GM18870 (cell line): ENCODE results near the gene MRPS14.
A peak's percentile ranks its signal among the peaks of the same experiment; 100 is the strongest.

Experiments used
- ATAC-seq: cut with Tn5 transposase; IDR thresholded peaks from one replicate; pipeline ENCODE4 v1.9.1; 2021; ENCODE audit warnings: moderate library complexity; ENCODE audit not compliant: unreplicated experiment

Gene MRPS14

DNA sequence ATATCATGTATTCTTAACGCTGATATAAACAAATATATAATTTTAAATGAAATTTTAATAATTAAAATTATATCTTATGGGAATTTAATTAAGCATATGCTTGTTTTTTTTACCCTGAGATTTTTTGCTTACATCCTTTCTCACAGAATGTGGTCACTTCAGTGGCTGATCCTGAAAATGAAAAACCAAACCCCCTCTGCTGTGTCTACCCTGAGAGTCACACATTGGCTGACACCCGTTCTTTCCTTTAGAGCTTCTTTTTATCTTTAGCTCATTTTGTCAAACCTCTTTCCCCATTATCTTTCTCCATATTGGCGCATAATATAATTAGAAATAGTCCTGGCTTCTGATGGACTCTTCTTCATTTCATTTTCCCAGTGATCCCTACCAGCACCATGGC lies 34.2 kb downstream of the MRPS14 start:
- no peak for ATAC-seq

DNA sequence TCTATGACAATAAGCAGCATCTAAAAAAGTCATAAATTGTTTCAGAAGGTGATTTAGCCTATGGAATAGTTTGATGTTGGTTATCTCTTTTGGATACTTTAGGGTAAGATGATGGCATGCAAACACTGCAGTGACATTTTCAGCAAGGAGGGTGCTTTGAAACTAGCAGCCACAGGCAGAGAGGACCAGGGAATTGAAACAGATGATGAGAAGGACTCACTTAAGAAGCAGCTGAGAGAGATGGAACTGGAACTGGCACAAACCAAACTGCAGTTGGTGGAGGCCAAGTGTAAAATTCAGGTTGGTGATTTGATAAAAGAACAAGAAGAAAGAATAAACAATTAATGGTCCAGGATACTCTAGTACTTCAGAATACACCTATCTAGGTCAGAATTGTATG lies 34.7 kb downstream of the MRPS14 start:
- no peak for ATAC-seq

DNA sequence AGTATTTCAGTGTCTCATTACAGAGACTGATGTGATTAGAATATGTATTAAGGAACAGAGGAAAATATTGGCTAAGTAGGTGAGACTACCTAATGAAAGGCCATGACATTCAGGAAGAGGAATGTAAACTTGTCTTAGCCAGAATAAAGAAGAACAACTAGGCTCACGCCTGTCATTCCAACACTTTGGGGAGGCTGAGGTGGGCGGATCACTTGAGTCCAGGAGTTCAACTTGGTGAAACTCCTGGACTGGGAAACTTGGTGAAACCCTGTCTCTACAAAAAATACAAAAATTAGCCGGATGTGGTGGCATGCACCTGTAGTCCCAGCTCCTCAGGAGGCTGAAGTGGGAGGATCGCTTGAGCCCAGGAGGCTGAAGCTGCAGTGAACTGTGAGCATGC lies 38.3 kb downstream of the MRPS14 start:
- no peak for ATAC-seq

DNA sequence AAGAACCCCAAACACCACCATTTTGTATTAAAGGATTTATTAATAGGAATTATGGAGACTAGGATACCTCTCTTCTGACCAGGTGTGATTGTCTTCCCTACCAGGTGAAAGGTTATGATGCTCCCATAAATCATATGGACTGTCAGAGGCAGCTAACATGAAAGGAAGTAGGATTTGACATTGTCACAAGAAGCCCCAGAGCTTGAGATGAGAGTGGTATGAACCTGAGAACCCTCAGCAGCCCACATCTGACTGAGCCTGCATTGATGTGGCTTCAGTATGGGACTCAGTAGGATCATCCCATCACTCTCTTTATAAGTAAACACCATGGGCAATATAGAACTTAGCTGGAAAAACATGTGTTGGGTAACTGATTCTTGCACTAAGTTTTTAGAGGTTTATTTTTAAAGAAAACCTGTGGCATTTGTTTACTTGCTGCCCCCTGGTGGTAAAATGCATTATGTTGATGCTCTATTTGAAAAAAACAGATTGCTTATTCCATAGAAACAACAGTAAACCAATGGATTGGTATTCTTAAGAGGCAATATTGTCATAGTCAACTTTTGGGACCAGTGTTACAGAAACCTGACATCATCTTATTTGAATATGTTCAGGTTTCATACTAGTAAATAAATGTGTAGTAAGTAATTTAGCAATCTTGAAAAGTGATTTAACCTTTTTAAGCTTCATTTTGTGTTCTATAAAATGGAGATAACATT lies 40.1 kb downstream of the MRPS14 start:
- ATAC-seq = no peak

DNA sequence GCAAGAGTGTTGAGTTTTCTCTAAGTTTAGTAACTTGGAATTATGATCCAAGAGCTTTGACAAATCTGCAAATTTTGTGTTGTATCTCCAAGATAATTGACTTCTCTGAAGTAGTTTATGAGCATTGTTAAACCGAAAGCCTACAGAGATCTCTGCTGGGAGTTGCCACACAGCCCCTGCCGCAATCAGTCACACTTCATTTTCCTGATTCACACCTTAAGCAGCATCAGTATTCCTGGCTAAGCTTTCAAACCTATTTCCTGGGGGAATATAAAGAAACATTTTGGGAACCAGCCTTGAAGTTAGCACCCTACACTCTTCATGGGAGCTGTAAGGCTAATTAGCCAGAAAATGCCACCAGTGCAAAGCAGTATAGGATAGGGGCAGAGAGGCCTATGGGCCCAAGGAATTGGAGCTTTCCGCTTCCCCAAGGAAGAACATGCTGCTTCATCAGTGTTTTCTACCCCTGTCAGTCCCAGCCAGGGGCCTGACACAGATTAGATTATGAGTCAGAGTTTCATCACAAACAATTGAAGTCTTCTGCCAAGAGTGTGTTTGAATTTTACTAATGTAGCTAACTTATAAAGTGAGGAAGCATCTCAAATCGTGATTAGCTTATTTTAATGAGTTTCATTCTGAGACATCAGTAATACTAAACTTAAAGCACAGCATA lies 46.7 kb downstream of the MRPS14 start:
- no peak for ATAC-seq

DNA sequence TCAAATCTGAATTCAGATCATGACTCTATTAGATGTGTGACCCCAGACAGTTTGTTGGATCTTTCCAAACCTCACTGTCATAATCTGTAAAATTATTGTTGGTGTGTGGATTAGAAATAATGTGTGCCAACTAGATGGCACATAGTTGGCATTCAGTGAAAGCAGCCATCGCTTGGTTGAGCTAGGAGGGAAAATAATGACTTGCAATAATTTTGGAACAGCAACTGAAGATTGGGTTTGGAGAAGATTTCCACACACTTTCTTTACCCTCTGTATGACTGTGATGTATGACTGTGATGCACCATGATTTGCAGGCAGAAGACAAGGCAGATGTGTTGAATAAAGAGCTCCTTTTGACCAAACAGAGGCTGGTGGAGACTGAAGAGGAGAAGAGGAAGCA lies 47.5 kb downstream of the MRPS14 start:
- no peak for ATAC-seq

DNA sequence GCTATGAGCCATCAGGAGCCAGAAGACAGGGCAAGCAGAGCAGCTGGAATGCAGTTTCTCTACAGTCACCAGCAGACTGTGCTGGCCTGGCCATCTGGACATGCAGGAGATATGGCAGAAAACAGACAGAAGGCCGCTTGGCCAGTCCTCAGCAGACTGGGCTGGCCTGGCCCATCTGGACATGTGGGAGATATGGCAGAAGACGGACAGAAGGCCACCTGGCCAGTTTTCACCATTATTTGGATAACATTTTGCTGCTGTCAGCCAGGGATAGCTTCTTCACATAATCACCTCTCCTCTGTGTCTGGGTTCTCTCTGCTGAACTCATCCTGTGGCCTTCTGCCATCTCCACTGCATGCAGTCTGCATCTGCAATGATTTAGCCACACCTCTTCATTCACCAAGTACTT lies 48.5 kb downstream of the MRPS14 start:
- no peak for ATAC-seq

DNA sequence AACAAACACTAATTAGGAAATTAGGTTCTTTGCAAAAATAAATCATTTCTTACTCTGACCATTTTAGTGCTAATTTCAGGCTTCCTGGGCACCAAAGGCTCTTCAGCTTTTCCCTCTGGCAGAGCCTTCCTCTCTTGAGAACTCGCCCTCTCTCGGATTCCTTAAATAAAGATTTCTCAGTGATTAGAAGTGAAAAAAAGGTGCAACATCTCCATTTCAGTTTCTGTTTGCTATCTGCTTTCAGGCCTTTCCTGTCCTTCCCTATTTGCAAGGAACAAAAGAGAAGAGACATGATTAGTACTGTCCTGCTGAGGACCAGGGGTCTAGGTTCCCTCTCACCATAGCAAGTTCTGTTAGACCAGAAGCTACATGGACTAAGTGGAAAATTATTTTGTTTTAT lies 51.3 kb downstream of the MRPS14 start:
- no peak for ATAC-seq

DNA sequence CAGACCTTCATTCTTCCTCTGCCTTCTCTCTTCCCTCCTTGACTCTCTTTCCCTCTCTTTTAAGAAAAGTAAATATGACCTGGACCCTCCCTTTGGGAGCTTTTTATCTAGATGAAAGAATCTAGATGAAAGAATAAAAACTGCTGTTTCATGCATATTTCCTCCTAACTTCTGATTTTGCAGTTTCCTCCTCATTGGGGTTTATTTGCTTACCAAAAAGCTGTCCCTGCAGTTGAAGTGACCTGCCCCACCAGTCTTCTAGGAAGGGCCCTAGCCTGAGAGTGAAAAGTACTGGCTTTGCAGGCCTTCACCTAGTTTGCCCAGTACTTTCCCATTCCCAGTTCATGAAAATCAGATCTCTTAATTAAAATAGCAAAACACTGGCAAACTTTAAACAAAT lies 51.8 kb downstream of the MRPS14 start:
- no peak for ATAC-seq

DNA sequence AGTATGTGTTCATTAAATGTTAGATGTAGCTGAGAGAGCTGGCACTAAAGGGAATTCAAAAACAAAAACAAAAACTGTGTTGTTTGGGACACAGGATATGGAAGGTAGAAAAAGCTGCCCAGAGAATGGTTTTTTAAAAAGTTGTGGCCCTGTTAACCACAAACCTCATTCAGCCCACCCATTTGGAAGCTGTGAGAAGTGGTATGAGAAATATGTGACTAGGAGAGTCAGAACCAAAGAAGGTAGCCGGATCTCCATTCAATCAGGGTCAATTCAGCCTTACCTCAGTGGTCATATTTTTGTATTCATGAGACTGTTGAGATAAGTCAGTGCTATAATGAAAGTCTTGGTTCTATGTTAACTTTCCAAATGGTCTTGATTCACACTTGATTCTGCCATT lies 53.2 kb downstream of the MRPS14 start:
- no peak for ATAC-seq

DNA sequence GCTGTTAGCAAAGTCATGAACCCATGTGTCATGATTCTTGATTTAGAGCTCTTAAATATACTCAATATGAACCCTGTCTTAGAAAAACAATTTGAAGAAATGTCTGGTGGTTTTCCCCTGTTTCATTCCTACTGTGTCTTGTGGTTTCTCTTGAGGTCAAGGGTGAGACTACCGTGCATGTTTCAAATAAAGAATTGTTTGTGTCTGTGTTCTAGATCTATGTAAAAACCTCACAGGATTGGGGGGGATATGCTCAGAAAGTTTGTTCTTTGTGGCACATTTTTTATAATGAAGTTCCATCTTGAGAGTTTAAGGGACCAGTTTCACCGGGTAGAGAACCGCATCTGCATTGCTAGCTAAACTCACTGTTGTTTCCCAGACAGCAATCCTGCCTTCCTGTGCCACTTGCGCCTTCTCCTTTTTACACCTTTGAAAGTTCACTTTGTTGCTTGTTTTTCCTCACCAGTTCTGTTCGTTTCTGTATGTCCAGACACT lies 54.4 kb downstream of the MRPS14 start:
- ATAC-seq = peak; percentile 70

DNA sequence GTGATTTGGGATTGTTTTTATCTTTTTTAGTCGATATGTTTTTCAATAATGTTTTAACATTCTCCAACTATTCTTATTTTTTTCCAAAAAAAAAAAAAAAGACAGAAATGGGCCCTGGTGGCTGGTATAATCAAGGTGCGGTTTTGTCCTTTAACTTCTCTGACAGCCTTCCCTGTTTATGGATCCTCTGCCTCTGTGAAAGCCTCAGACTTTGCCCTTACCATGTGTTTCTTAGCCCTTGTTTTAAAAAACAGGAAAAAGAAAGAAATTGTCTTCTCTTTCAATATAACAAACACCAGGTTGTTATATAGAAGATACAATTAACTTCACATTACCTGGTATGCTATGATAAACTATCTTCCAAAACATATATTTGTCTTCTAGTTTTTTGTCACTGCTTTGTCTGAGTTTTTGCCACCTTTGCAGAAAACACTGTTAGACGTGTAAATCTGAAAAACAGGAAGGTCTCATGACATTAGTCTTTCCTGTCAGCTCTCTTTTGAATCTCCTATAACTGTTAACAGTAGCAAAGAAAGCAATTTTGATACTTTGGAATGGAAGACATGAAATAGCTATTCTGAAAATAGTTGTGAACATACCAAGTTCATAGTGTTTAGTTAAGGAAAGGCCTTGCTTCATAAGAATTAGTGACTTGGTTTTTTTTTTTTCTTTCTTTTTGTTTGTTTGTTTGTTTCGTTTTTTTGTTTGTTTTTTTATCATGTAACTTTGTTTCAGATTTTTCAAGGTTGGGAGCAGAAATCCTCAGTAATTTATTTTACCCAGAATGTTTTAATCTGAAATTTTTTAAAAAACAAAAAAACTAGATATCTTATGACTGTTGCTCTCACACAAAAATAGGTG lies 55.1 kb downstream of the MRPS14 start:
- no peak for ATAC-seq

DNA sequence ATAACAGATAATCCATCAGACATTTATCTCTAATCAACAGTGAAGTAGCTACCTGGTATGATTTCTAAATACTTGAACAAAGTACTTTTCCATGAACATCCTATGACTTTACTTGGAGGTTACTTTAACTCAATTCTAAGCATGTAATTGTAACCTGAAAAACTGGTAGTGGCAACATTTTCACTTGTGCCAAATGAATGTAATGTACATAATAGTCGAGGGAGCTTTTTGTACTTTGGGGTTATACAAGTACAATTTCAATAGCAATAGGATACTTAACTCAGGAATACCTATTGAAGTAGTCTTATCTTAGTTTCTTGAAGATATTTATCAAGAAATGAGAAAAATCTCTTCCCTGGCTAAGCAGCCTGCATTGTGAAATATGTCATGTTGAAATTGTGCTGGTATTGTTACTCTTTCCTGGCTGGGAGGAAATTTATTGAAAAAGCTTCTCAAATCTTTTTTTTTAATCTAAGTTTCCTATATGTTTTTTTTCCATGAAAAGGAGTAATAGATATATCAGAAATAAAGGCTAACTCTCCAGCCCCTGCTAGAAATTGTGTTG lies 57.1 kb downstream of the MRPS14 start:
- no peak for ATAC-seq

DNA sequence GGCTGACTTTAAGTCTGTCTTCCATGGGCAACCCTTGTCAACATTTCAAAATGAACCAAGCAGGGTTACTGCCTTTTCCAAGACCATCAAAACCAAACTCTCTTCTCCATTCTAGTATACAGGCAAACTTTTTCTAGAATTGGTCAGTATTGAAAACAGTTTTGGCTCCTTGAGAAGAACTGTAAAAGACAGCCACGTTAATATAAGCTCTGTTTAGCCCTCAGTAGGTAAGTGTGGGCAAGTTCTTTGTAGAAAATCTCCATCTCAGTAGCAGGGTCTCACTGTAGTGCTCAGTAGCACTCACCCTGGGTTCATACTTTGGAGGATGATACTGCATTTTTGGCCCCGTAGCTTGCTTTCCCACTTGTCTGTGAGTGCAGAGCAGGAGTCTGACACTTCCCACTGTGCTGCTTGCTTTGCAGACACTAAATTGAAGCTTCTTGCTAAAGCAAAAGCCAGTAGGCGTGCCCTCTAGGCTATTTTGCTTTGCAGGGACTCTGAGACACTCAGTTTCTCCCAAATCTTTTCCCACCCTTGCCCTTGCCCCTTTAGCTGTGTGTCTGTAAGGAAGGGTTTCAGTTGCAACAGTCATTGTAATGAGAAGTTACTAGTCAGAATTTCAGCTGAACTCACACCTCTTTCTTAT lies 57.7 kb downstream of the MRPS14 start:
- no peak for ATAC-seq

DNA sequence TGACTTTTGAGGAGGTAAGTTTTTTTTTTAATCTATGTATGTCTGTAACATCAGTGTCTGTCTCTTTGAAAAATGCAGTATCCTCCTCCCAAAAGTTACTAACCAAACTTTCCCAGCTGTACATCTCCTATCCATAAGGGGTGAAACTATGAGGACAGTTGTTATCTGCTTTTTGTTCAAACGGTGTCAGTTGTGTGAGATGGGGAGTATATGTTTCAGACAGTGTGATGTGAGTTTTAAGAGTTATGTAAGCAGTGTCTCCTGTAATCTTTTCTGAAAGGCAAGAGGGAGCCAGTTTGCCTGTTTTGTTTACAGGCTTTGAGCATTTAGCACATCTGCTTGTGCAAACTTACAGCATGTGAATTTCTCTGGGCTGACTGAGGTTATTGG lies 58.3 kb downstream of the MRPS14 start:
- no peak for ATAC-seq

DNA sequence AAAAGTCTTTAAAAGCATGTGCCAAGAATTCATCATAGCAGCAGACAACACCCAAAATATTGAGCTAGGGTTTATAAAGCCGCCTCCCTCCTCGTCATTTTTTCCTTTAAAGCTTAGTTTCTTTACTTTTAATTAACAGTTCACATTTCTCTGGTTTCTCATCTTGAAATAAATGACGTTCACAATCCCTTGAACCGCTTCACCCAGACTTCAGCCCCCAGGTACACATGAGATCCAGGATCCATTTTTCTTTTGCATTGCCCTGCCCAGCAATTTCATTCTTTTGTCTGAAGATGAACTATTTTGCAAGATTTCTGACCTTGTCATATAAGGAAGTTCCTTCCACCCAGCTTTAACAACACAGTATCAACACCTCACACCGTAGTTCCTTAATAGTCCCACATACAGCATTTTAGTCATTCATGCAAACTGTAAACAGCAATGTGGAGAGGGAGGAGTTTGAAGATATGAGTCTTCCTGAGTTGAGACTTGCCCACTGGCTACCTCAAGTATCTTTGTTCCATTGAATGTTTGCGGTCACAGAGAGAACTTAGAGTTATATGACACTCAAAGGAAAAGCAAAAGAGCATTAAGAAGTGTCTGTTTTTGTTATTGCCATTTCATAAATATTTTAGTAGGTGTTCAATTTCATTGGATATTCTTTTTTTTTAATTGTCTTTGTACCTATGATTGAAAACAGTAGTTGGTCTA lies 58.8 kb downstream of the MRPS14 start:
- no peak for ATAC-seq

DNA sequence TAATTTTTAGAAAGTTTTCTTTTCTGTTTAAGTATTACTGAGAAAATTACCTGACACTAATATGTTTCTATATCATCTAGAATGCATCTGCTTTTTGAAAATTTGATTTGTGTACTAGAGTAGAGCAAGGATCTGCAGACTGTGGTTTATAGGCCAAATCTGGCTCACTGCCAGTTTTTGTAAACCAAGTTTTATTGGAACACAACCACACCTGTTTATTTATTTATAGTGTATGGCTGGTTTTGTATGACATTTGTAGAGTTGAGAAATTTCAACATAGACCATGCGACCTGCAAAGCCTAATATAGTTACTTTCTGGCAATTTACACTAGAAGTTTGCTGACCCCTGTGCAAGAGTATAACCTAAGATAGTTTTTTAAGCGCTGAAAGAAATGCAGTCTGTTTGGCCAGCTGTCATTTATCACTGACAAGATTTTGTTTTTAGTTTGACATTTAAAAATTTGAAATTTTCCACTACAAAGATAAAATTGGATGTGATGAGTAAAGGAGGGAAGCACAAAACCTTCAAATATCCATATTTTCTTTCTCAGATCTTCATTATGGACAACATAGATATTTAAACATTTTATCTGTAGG lies 59.6 kb downstream of the MRPS14 start:
- ATAC-seq = no peak
